Stimulated activated CD4-positive, alpha-beta T cell treated with anti-CD3 and anti-CD28 coated beads, Interleukin-4, amount 100 ng/mL, for 1 hour (primary cell): Measurements from ENCODE around the gene SORL1-AS1.
"Not testable (repeated sequence)": the region's sequence is repeated elsewhere in the genome, so short reads cannot be mapped to it uniquely, and the experiment has no call there.

ENCODE experiments used
- DNase-seq: peaks from one replicate; pipeline ENCODE4 v3.0.0-alpha.2; 2020

Gene SORL1-AS1

DNA sequence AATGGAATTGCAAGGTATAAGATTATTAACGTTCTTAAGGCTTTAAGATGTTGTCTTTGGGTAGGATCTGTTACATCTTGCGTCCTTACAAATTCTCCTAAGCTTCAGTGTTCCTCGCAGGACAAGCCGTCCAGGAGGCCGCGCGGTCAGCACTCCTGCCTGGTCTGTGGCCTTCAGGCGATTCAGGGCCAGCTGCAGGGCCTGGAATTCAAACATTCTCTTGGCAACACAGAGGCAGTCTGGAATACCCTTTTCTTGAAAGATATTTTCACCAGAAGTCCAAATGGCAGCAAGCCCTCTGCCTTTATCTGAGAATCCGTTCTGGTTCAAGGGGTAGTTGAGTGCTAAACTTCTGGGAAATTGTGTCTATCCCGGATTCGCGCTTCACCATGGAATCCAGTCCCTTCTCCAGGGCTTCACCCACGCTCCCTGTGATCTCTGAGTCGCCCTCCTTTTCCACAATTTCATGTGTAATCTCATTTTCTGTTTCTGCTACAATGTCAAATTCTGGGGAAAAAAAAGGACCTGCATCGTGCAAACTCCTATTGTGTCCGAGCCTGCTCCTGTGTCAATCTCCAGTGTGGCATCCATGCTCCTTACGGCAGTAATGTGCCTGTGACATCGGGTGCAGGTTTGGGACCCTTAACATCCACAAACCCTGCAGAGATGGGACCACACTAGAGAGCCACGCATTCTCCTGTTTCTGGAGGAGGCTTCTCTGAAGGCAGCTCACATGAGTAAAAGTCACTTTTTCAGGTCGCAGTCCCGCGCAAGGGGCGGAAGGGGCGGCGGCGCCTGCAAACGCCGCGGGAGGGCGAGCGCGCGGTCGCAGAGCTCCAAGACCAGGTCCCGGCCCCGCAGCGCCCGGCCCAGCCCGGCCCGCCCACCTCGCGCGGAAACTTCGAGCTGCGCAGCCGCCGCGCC lies 26.0 kb downstream of the SORL1-AS1 start:
- DNase-seq, result peak; percentile 59

DNA sequence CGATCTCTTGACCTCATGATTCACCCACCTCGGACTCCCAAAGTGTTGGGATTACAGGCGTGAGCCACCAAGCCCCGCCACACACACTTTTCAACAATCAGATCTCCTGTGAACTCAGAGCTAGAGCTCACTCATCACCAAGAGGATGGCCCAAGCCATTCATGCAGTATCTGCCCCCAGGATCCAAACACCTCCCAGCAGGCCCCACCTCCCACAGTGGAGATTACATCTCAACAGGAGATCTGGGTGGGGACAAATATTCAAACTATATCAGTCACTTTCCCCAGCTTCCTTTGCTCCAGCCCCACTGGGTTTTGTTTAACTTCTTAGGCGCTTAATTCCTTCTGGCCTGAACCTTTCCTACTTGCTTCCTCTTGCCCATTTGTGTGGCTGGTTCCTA lies 26.9 kb downstream of the SORL1-AS1 start:
- no peak for DNase-seq

DNA sequence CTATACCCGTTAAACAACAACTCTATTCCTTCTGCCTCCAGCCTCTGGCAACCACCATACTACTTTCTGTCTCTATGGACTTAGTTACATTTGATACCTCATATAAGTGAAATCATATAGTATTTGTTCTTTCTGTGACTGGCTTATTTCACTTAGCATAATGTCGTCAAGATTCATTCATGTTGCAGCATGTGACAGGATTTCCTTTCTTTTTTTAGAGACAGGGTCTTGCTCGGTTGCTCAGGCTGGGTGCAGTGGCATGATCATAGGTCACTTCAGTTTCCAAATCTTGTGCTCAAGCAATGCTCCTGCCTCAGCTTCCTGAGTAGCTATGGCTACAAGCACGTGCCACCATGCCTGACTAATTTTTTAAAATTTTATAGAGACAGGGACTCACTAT lies 30.1 kb downstream of the SORL1-AS1 start:
- DNase-seq, result no peak

- no peak for DNase-seq
Observed at GRCh38 chr11:121421149-121421901, 31.4 kb downstream of the SORL1-AS1 start.

DNA sequence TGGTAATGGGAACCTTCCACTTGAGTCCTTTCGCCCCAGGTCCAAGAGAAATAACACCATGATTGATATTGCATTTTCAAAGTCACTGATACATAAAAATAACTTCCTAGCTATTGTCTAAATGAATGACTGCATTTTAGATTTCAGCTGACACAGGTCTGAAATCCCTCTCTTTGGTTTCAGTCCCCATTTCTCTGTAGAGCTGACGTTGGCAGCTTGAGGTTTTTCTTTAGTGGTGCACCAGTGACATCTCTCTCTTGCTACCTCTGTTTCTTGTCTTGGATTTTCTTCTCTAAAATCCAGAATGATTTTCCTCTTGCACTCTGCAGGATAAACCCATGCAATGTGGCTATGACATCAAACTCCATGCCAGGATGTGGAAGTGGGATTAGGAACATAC lies 32.4 kb downstream of the SORL1-AS1 start:
- DNase-seq, result no peak

DNA sequence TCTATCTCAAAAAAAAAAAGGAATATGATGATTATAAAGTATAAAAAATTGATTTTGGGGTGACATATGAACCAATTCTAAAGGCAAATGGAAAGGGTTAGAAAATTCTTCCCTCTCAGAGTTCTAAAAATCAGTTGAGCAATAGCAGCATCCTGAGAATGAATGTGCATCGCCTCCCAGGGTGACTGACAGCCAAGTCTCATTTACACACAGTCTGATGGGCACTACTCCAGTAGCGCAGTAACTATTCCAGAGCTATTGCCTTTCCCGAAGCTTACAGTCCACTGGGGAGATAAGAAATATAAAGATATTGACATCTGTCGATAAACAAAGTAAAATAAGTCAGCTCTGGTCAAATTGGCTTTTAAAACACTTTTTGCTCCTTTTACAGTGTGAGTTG lies 32.9 kb downstream of the SORL1-AS1 start:
- DNase-seq, result no peak

DNA sequence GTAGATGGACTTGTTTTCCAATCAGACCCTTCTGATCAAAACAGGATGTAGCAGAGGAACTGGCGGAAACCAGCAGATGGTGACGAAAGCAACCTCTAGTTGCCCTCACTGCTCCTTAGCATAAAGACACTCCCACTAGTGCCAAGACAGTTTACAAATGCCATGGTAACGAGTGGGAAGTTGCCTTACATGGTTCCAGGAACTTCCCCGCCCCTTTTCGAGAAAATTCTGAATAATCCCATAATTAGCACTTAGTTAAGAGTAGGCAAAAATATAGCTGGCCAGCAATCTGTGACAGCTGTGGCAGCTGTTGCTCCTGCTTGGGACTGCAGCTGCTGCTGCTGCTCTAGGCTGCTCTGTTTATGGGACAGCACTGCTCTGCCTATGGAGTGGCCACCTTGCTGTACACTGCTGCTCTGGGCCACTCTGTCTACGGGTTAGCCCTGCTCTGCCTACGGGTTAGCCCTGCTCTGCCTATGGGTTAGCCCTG lies 34.1 kb downstream of the SORL1-AS1 start:
- peak; percentile 10 for DNase-seq

- DNase-seq, result no peak
Observed at GRCh38 chr11:121417607-121418006, 35.2 kb downstream of the SORL1-AS1 start.

DNA sequence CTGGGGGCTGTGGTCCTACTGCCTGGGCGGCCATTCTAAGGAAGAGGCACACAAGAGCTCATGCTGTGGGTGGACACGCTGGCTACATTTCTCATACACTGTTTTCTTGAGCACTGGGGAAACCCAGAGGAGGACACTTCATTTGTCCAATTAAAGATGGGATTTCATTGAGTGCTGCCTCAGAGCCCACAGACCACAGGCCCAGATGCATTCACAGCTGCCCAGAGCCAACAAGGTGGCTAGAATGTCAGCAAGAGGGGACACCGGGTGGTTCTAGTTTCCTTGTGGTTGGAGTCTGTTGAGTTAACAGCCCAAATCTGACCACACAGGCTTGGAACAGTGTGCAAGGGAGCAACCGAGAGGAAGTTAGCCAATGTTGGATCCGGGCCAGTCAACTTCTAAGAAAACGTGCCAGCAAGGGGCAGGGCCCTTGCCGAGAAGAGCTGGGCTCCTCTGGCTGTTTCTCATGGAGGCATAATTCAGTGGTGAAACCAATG lies 35.7 kb downstream of the SORL1-AS1 start:
- DNase-seq, result peak; percentile 11

- DNase-seq, result no peak
Observed at GRCh38 chr11:121415856-121416255, 36.9 kb downstream of the SORL1-AS1 start.

DNA sequence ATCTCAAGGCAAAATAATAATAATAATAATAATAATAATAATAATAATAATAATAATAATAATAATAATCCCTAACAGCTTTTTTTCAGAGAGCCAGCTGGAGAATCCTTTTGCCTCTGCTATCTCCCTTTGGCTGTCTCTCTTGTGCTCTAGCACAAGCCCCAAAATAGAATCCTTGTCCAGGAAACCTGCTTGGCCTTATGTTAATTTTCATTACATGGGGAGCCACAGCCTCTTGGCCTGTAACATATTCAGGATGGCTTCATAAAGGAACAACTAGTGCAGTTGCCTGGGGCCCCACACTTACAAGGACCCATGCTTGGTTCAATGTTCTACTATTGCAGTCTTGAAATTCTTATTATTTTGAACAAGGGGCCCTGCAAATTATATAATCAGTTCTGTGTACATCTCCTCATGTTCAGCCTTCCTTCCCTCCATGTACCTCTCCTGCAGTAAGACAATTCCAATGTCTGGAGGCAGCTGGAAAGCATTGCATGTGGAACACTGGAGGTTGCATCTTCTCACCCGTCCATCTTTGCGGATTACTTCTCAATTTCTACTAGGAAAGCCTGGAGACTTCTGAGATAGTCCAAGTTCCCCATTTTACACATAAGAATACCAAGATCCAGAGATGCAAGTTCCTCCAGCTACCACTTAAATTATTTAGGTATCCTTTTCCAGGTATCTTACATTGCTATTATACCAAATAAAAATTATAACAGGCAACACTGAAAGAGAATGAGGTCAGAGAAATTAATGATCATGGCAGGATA lies 38.4 kb downstream of the SORL1-AS1 start:
- DNase-seq, result no peak

DNA sequence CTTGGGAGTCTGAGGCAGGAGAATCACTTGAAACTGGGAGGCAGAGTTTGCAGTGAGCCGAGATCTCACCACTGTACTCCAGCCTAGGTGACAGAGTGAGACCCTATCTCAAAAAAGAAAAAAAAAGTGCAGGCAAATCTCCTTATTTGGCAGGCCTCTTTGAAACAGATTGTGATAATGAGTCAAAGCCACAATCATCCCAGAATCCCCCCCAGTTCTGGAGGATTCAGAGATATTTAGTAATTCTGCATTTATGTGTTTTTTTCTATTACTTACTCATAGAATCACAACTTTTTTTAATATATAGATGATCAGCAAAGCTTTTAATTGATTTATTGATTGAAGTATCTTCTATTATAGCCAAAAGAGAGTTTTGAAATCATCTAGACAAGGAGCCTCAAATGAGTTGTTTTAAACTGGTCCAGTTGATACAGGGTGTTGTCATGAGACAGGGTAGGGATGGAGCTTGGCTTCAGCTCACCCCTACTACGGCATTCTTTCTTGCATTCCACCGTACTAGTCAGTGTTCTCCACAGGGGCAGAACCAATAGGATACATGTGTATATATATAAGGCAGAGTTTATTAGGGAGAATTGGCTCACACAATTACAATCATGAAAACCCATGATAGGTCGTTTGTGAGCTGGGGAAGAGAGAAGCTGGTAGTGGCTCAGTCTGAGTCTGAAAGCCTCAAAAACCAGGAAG lies 39.9 kb downstream of the SORL1-AS1 start:
- DNase-seq, result no peak

- no peak for DNase-seq
Observed at GRCh38 chr11:121412000-121412587, 40.7 kb downstream of the SORL1-AS1 start.

DNA sequence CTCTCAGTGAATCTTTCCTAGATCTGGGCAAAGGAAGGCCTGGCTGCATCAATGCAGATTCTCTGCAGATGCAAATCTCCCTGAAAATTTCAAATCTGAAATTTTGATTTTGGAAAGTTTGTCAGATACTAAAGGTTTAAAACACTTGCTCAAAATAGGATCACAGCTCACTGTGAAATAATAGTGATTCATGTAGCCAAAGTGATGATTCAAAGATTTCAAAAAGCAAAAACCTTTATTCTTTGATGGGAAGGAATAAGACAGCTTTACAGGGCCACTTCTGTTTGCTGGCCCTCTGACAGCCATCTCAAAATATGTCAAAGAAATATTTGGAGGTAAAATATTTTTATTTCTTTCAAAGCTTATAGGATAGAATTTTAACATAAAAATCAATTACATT lies 41.4 kb downstream of the SORL1-AS1 start:
- DNase-seq, result not testable (repeated sequence)

DNA sequence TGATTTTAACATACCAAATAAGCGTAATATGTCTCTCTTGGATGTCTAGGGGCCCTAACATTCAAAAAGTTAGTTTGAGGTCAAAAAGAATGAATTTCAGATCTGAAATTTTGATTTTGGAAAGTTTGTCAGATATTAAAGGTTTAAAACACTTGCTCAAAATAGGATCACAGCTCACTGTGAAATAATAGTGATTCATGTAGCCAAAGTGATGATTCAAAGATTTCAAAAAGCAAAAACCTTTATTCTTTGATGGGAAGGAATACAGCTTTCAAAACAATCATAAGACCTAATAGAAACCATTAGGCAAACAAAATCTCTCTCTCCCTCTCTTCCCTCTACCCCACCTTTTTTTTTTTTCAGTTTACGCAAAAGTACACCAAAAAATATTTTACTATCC lies 42.7 kb downstream of the SORL1-AS1 start:
- not testable (repeated sequence) for DNase-seq

GRCh38 chr11:121408830-121409229 lies 43.9 kb downstream of the SORL1-AS1 start:
- no peak for DNase-seq

GRCh38 chr11:121406291-121406690 lies 46.5 kb downstream of the SORL1-AS1 start:
- DNase-seq, result no peak

DNA sequence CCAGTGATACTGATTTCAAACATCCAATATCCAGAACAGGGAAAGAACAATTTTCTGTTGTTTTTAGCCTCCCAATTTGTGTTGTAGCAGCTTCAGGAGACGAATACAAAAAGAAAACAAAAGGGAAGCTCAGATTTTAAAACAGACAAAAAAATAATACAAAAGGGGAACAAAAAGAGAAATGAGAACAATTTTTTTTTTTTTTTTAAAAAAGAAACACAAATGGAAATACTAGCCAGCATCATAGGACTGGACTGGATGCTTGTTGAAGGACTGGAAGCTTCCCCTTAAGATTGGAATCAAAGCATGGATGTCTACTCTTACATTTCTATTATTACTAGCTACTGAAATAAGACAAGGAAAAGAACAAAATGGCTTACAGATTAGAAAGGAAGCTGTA lies 47.1 kb downstream of the SORL1-AS1 start:
- no peak for DNase-seq

DNA sequence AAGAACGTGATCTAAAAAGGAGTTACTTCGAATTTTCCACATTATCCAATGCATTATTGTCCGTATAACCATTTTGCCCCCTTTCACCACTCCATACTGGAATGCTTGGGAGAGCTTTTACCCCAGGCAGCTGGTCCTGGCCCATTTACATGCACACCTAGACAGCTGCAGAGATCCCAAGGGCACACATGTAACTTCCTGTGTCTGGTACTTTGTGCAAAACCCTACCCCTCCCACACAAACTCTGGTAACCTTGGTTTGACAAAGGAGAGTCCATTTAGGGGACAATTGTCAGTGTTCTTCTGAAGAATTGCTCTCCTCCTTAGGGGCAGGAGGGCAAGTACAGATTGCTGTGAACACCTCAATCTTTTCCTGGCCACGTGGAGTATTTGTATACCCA lies 58.0 kb downstream of the SORL1-AS1 start:
- DNase-seq, result no peak

DNA sequence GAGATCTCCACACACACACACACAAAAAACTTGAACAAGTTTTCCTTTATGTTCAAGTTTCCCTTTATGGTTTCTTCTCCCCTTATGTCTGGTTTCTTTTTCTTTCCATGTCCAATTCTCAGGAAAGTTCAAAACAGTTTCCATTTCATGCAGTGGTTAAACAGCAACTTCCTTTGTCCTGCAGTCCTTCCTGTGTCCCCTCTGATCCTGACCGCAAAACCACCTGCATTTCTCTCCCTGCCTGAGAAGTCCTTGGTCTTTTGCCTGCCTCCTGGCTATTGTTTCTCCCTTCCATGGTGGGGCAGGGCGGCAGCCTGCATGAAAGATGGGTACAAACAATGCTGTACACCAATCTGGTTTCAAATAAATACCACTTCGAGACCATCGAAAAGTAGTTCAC lies 58.9 kb downstream of the SORL1-AS1 start:
- no peak for DNase-seq

- no peak for DNase-seq
Observed at GRCh38 chr11:121391914-121392313, 60.9 kb downstream of the SORL1-AS1 start.

DNA sequence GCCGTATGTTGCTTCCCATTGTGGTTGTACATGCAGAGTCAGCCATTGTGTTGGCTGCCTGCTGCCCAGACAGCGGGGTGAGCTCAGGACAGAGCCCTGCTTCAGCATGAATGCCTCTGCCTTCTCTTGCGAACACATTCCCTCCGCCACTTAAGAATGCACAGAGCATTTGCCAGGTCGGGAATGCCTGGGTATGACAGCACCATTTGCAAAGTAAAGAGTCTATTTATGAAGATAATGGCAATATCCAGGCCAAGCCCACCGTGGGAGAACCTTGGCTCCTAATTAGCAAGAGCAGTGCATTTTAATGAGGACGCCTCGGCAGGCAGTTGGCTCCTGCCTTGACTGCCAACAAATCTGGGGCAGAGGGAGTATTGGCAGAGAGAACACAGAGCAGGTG lies 63.1 kb downstream of the SORL1-AS1 start:
- no peak for DNase-seq
